ENCODE data around the gene NIM1K.
"Not testable (repeated sequence)": the region's sequence is repeated elsewhere in the genome, so short reads cannot be mapped to it uniquely, and the experiment has no call there.

The NIM1K gene

GRCh38 chr5:43315263-43315662, 123.2 kb downstream of the NIM1K start:
- H3K9me3 ChIP-seq: no peaks in the 10 kb centered on the region
- H3K4me3 ChIP-seq (ENCODE audit: low read depth, low read length): no peak overlapping the region
- H3K4me1 ChIP-seq: peaks cover 11% of the 10 kb centered on the region
- no peak for TF ChIP-seq CTCF (IDR thresholded peaks at IDR 0.05; ENCODE audit: low read depth, low read length)
- H3K27me3 ChIP-seq: no peaks in the 10 kb centered on the region
- H3K36me3 ChIP-seq: no peaks in the 10 kb centered on the region; the same call in 1 of the 2 replicates
- DNase-seq: no peak

GRCh38 chr5:43315682-43316081, 123.7 kb downstream of the NIM1K start:
- TF ChIP-seq CTCF (IDR thresholded peaks at IDR 0.05; ENCODE audit: low read depth, low read length): no peak
- no peaks in the 10 kb centered on the region for H3K27me3 ChIP-seq
- H3K4me3 ChIP-seq (ENCODE audit: low read depth, low read length): no peak overlapping the region
- H3K9me3 ChIP-seq: no peaks in the 10 kb centered on the region
- no peaks in the 10 kb centered on the region for H3K36me3 ChIP-seq
- no peak for DNase-seq
- H3K4me1 ChIP-seq: peaks cover 11% of the 10 kb centered on the region

- Histone ChIP-seq H3K9me3 (no peaks in the 10 kb centered on the region), H3K4me3 (ENCODE audit: low read depth, low read length) (no peak overlapping the region), H3K36me3 (no peaks in the 10 kb centered on the region), H3K27me3 (no peaks in the 10 kb centered on the region), H3K4me1 (peaks cover 11% of the 10 kb centered on the region)
- no peak for TF ChIP-seq CTCF (IDR thresholded peaks at IDR 0.05; ENCODE audit: low read depth, low read length)
- DNase-seq: no peak
Observed at GRCh38 chr5:43316421-43316820, 124.4 kb downstream of the NIM1K start.

- no peaks in the 10 kb centered on the region for H3K9me3 ChIP-seq
- no peaks in the 10 kb centered on the region for H3K27me3 ChIP-seq
- no peak for DNase-seq
- no peak for TF ChIP-seq CTCF (IDR thresholded peaks at IDR 0.05; ENCODE audit: low read depth, low read length)
- no peak overlapping the region for H3K4me3 ChIP-seq (ENCODE audit: low read depth, low read length)
- no peaks in the 10 kb centered on the region for H3K36me3 ChIP-seq
- no peaks in the 10 kb centered on the region for H3K4me1 ChIP-seq
Observed at GRCh38 chr5:43320846-43321245, 128.8 kb downstream of the NIM1K start.

- not testable (repeated sequence) for H3K9me3 ChIP-seq; H3K4me1 ChIP-seq; DNase-seq; H3K4me3 ChIP-seq (ENCODE audit: low read depth, low read length); H3K36me3 ChIP-seq; H3K27me3 ChIP-seq
Observed at GRCh38 chr5:43323488-43323887, 131.5 kb downstream of the NIM1K start.

- H3K4me3 ChIP-seq (ENCODE audit: low read depth, low read length); DNase-seq; H3K27me3 ChIP-seq; H3K36me3 ChIP-seq; H3K4me1 ChIP-seq; H3K9me3 ChIP-seq: not testable (repeated sequence)
Observed at GRCh38 chr5:43325624-43326023, 133.6 kb downstream of the NIM1K start.
